Osteocyte (in vitro differentiated cells): ENCODE data around the gene CST3. TPM values are rescaled to one million over a fixed set of nuclear protein-coding genes. Genes with fewer than 3 reads are reported as not detected.
"Not testable (repeated sequence)": the region's sequence is repeated elsewhere in the genome, so short reads cannot be mapped to it uniquely, and the experiment has no call there.

Experiments used
- DNase-seq: peaks from one replicate; pipeline ENCODE4 v3.0.0; 2021; ENCODE audit warnings: mixed read lengths; ENCODE audit not compliant: unreplicated experiment; ENCODE audit errors: extremely low spot score
- H3K27ac Mint-ChIP-seq: one replicate; pipeline ENCODE4 v1.8.0; 2021; ENCODE audit warnings: mild to moderate bottlenecking, mixed read lengths; ENCODE audit not compliant: unreplicated experiment
- H3K27me3 Mint-ChIP-seq: one replicate; pipeline ENCODE4 v1.8.0; 2021; ENCODE audit warnings: mixed read lengths; ENCODE audit not compliant: unreplicated experiment
- H3K36me3 Mint-ChIP-seq: one replicate; pipeline ENCODE4 v1.8.0; 2021; ENCODE audit warnings: mixed read lengths; ENCODE audit not compliant: unreplicated experiment
- H3K4me1 Mint-ChIP-seq: one replicate; pipeline ENCODE4 v1.8.0; 2021; ENCODE audit warnings: mixed read lengths; ENCODE audit not compliant: unreplicated experiment
- H3K4me3 Mint-ChIP-seq: one replicate; pipeline ENCODE4 v1.8.0; 2021; ENCODE audit warnings: mild to moderate bottlenecking, moderate library complexity, mixed read lengths; ENCODE audit not compliant: unreplicated experiment
- H3K9me3 Mint-ChIP-seq: one replicate; pipeline ENCODE4 v1.8.0; 2021; ENCODE audit warnings: mixed read lengths; ENCODE audit not compliant: unreplicated experiment
- long read RNA-seq: library from polyadenylated mRNA; unstranded; transcript quantifications from one replicate; pipeline ENCODE4 v2.0.0, GENCODE V29; 2021
- total RNA-seq: library from RNA; stranded (reverse); gene quantifications from 2 replicates; pipeline ENCODE4 v1.2.1, GENCODE V29; 2021
- TF ChIP-seq, protein P1 (sequence below): fragments of 200-600 bp; sonication (generic); IDR thresholded peaks from 2 replicates; pipeline ENCODE4 v1.5.0; 2021; ENCODE audit warnings: antibody characterized with exemption, mild to moderate bottlenecking, moderate library complexity

Gene CST3, protein sequence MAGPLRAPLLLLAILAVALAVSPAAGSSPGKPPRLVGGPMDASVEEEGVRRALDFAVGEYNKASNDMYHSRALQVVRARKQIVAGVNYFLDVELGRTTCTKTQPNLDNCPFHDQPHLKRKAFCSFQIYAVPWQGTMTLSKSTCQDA
- 705 and 710 TPM in 2 replicates for total RNA-seq
- long read RNA-seq, transcript CST3-201 (3 exons, 873 nt), result major isoform, 15 of 23 reads
- long read RNA-seq, partial matches to known transcripts, result 2 of 23 reads
- long read RNA-seq, other reads (novel, unspliced or antisense), result 6 of 23 reads

DNA sequence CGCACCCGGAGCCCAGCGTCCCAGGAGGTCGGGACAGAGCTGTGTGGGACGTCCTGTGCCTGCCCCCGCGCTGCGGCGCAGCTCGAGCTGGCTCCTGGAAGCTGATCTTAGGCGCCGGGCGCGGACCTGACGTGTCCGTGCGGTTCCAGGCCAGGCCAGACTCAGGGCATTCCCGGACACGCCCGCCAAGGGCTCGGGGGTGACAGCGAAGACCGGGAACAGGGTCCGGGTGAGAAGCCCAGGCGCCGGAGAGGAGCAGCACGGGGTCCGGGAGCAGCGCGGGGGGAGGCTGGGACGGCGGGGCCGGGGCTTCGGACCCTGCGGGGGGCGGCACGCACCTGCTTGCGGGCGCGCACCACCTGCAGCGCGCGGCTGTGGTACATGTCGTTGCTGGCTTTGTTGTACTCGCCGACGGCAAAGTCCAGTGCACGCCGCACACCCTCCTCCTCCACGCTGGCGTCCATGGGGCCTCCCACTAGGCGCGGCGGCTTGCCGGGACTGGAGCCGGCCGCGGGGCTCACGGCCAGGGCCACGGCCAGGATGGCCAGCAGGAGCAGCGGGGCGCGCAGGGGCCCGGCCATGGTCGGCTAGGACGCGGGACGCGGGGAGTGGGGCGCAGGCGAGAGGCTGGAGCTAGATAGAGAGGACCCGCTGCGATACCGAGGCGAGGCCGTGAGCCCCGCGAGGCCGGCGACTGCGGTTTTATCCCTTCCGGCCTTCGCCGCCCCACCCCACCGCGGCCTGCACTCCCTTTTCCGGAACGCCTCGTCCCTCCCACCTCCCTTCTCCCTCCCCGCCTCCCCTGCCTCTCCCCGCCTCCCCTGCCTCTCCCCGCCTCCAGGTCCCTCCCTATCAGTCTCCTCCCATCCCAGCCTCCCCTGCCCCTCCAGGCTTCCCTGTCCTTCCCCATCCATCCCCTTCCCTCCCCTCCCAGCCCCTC is at the start of gene CST3:
Gene CST3, minus strand, starts transcription at position 674 of the 940 bp plus-strand sequence. Its CDS starts 93 bp downstream, at position 581.
- Mint-ChIP-seq H3K27me3 (no peaks in the 10 kb centered on the region), H3K9me3 (no peaks in the 10 kb centered on the region)
- peak; percentile 93 for DNase-seq

GRCh38 chr20:23686046-23686750 is 48.4 kb upstream of the CST3 start:
- no peak overlapping the region for H3K27ac Mint-ChIP-seq
- DNase-seq, result peak; percentile 76
- no peaks in the 10 kb centered on the region for H3K9me3 Mint-ChIP-seq
- no peak overlapping the region for H3K4me3 Mint-ChIP-seq
- H3K27me3 Mint-ChIP-seq, result peaks cover 13% of the 10 kb centered on the region
- TF ChIP-seq, protein P1, sequence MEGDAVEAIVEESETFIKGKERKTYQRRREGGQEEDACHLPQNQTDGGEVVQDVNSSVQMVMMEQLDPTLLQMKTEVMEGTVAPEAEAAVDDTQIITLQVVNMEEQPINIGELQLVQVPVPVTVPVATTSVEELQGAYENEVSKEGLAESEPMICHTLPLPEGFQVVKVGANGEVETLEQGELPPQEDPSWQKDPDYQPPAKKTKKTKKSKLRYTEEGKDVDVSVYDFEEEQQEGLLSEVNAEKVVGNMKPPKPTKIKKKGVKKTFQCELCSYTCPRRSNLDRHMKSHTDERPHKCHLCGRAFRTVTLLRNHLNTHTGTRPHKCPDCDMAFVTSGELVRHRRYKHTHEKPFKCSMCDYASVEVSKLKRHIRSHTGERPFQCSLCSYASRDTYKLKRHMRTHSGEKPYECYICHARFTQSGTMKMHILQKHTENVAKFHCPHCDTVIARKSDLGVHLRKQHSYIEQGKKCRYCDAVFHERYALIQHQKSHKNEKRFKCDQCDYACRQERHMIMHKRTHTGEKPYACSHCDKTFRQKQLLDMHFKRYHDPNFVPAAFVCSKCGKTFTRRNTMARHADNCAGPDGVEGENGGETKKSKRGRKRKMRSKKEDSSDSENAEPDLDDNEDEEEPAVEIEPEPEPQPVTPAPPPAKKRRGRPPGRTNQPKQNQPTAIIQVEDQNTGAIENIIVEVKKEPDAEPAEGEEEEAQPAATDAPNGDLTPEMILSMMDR, result no peak
- no peaks in the 10 kb centered on the region for H3K4me1 Mint-ChIP-seq
- H3K36me3 Mint-ChIP-seq, result no peaks in the 10 kb centered on the region

More for the DNA sequence above, at the start of gene CST3:
- TF ChIP-seq, protein P1, result no peak
- H3K4me1 Mint-ChIP-seq, result peaks cover 49% of the 10 kb centered on the region
- H3K36me3 Mint-ChIP-seq, result peaks cover 12% of the 10 kb centered on the region
- H3K4me3 Mint-ChIP-seq, result peak within 1 kb of the TSS; percentile 77
- peak within 1 kb of the TSS; percentile 89 for H3K27ac Mint-ChIP-seq

DNA sequence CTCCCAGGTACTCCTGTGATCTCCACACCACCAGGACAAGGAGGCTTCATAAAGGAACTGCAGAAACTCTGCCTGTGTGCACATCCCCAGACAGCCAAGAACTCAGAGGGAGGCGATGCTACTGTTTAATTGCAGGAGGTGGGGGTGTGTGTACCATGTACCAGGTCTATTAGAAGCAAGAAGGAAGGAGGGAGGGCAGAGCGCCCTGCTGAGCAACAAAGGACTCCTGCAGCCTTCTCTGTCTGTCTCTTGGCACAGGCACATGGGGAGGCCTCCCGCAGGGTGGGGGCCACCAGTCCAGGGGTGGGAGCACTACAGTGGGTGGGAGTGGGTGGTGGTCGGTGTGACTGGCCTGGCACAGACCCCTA is 47.8 kb upstream of the CST3 start:
- not testable (repeated sequence) for H3K9me3 Mint-ChIP-seq, H3K4me1 Mint-ChIP-seq, H3K4me3 Mint-ChIP-seq, H3K27ac Mint-ChIP-seq, H3K36me3 Mint-ChIP-seq
- peaks cover 15% of the 10 kb centered on the region for H3K27me3 Mint-ChIP-seq
- peak; percentile 70 for DNase-seq

GRCh38 chr20:23684261-23684660 is 46.5 kb upstream of the CST3 start:
- no peaks in the 10 kb centered on the region for H3K4me1 Mint-ChIP-seq
- H3K27ac Mint-ChIP-seq, result no peak overlapping the region
- H3K36me3 Mint-ChIP-seq, result no peaks in the 10 kb centered on the region
- peak; percentile 77 for DNase-seq
- H3K9me3 Mint-ChIP-seq, result no peaks in the 10 kb centered on the region
- H3K4me3 Mint-ChIP-seq, result no peak overlapping the region
- TF ChIP-seq, protein P1, result no peak
- H3K27me3 Mint-ChIP-seq, result peaks cover 22% of the 10 kb centered on the region

DNA sequence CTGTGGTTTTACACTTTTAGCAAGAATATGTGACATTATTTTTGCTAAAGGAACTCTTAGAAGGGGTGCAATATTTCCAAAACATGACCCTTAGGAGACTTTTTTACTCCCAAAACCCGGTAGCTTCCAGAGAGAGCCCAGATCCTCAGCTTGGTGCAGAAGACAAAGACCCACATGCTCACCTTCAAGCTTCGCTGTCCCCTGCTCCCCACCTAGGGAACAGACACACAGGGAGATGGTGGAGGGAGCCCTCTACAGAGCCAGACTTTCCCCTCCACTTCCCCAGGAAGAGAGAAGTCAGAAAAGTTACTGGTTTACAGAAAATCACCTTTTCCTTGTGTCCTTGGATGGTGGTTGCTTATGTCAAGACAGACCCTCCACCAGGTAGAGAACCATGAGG is 46.1 kb upstream of the CST3 start:
- DNase-seq, result peak; percentile 38
- H3K9me3 Mint-ChIP-seq, result no peaks in the 10 kb centered on the region
- TF ChIP-seq, protein P1, result no peak
- H3K27ac Mint-ChIP-seq, result no peak overlapping the region
- H3K4me3 Mint-ChIP-seq, result no peak overlapping the region
- no peaks in the 10 kb centered on the region for H3K36me3 Mint-ChIP-seq
- peaks cover 27% of the 10 kb centered on the region for H3K27me3 Mint-ChIP-seq
- H3K4me1 Mint-ChIP-seq, result no peaks in the 10 kb centered on the region
